GM19239 (cell line): ENCODE data around the gene SMARCA1.
"Not testable (repeated sequence)": the region's sequence is repeated elsewhere in the genome, so short reads cannot be mapped to it uniquely, and the experiment has no call there.

Experiments
- DNase-seq: peaks from one replicate; pipeline ENCODE4 v3.0.0; 2011; ENCODE audit warnings: low spot score; ENCODE audit not compliant: insufficient read length
- FAIRE-seq: peaks from 2 replicates; lab custom pipeline; 2011; peaks lifted over from hg19 to GRCh38; lab: Jason Lieb, UNC

The SMARCA1 gene

DNA sequence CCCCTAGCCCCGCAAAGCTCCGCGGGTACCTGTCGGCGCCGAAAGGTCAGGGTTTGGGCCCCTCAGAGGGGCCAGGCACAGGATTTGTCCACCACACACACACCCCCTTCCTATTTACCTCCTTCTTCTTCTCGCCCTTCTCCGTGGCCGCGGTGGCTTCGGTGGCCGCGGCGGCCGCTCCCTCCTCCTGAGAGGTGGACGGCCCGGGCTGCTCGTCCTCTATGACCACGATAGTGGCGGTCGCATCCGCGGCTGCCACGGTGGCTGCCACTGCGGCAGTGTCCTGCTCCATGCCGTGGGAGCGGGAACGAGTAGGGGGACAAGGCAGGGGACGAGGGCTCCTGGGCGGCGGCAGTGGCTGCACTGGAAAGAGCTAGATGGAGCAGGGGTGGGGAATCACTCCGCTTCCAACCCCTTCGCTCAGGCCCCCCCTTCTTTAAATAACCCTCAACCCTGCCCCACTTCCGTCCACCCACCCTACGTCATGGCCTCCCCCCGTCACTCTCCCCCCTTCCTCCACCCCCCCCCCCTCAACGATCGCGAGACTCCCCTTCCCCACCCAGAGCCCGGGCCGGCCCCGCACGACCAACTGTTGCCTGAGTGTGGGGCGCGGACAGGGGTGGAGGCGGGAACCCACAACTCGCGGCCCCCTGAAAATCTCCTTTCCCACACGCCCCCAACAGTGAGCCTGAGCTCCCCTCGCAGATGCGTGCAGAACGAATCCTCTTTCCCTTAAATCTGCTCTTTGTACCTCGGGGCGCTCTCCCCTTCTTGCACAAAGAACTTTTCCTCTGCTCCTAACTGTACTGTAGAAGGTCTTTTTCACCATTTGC lies at the start of gene SMARCA1:
TSS of gene SMARCA1 (minus strand) at position 412 of the 833 bp plus-strand sequence. CDS start at position 292, 120 bp downstream.
- FAIRE-seq (no peak), DNase-seq (no peak)

GRCh38 chrX:129572422-129572821 lies 49.1 kb upstream of the SMARCA1 start:
- FAIRE-seq: no peak
- DNase-seq: no peak

DNA sequence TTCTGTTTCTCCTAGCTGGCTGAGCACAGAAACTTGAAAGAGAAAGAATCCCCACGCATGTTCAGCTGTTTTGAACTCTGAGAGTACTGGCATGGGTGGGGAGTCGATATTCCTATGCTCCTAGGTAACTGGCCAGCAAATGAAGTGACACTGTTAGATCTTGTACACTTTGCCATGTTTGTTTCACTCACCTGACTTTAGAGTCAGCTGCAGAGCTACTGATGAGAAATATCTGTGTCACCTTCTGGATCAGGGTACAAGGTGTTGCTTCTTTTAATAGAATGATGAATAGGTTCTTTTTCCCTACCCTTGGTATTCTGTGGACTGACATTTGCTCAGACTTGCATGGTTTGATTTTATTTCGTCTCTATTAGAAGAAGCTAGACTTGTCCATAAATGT lies 45.1 kb upstream of the SMARCA1 start:
- DNase-seq (no peak), FAIRE-seq (peak; percentile 11)

DNA sequence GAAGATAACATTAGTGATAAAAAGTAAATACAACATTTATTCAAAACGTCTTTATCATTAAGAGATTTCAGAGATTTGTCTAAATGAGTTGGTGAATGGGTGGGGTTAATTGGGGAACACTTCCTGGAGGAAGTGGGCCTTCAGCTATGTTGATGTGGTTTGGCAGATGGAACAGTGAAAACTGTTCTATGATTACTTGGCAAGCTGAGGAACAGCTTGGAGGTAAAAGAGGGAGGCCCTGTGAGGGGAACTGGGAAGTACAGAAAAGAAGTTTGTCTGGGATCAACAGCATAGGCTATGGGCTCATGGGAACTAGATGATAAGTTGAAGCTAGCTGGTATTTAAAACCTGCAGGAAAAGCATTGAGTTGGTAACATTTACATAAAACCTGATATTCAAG lies 42.8 kb upstream of the SMARCA1 start:
- FAIRE-seq (no peak), DNase-seq (no peak)

GRCh38 chrX:129565046-129565650 lies 41.9 kb upstream of the SMARCA1 start:
- FAIRE-seq (no peak), DNase-seq (no peak)

GRCh38 chrX:129564345-129564744 lies 41.1 kb upstream of the SMARCA1 start:
- DNase-seq, FAIRE-seq: not testable (repeated sequence)

- no peak for DNase-seq
- FAIRE-seq: no peak
Observed at GRCh38 chrX:129561453-129561852, 38.2 kb upstream of the SMARCA1 start.

- FAIRE-seq (no peak), DNase-seq (no peak)
Observed at GRCh38 chrX:129559783-129560182, 36.5 kb upstream of the SMARCA1 start.

- FAIRE-seq: no peak
- DNase-seq: no peak
Observed at GRCh38 chrX:129557844-129558480, 34.7 kb upstream of the SMARCA1 start.

GRCh38 chrX:129556806-129557315 lies 33.6 kb upstream of the SMARCA1 start:
- DNase-seq (no peak), FAIRE-seq (no peak)

- FAIRE-seq, DNase-seq: not testable (repeated sequence)
Observed at GRCh38 chrX:129554816-129555215, 31.5 kb upstream of the SMARCA1 start.

DNA sequence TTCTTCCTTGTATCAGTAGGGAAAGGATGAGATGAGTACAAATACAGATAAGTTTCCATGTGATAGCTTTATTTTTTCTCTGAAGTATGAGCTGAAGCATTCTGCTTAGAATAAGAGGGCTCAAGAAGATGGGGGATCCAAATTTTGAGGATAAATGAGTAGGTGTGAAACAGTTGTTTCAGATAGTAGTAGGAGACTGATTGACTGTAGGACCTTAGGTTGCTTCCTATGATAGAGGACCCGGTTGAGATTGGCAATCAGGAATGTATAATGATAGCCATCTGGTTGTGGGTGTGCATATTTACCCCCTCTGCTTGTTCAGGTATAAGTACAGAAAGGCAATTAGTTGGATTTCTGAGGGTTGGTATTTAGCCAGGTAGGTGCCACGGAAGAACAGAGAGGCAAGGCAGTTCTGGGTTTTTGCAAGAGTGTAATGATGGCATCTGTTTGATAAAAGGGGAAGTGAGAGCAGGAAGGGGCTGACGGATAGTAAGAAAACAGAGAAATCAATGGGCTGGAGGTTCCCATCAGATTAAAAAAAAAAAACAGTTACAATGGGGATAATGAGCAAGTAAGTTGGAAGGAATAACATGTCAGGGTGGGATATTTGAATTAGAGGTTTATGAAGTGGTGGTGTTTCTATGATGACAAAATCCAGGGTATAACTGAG lies 30.5 kb upstream of the SMARCA1 start:
- DNase-seq (no peak), FAIRE-seq (no peak)

DNA sequence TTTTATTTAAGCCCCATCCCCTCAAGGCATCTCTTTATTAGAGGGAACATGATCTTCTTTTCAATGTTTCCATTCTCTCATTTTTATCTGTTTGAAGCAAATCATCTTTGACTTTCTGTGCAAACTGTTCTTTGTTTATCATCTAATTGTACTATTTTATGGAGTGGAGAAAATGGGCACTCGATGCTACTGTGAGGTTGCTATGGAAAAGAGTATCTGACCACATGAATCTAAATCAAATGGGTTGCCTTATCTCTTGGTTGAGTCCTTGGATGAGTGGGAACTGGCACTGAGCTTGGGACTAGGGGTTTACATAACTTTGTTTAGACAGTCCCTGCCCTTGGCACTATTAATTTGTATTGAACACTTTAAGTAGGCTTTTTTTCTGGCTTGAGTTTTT lies 25.8 kb upstream of the SMARCA1 start:
- no peak for DNase-seq
- no peak for FAIRE-seq

GRCh38 chrX:129545408-129545807 lies 22.1 kb upstream of the SMARCA1 start:
- no peak for FAIRE-seq
- no peak for DNase-seq

GRCh38 chrX:129544780-129545179 lies 21.5 kb upstream of the SMARCA1 start:
- DNase-seq: no peak
- FAIRE-seq: no peak

DNA sequence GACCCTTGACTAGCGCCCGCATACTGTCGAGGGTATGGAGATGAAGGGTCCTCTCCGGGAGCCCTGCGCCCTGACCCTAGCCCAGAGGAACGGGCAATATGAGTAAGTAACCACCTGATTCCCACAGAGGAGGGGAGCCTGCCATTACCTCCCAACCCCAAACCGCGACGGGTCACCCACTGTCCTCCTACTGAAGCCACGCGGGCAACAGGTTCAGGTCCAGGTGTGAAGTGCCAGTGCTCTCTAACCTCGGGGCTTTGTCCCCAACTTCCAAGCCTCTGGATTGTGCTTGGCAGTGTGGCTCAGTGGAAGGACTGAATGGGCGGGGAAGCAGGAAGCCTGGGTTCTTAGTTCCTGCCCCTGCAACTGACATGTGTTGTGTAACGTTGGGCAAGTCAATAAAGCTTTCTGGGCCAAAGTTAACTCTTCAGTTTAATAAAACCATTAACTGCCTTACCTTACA lies 17.5 kb upstream of the SMARCA1 start:
- DNase-seq: no peak
- FAIRE-seq: peak; percentile 74

DNA sequence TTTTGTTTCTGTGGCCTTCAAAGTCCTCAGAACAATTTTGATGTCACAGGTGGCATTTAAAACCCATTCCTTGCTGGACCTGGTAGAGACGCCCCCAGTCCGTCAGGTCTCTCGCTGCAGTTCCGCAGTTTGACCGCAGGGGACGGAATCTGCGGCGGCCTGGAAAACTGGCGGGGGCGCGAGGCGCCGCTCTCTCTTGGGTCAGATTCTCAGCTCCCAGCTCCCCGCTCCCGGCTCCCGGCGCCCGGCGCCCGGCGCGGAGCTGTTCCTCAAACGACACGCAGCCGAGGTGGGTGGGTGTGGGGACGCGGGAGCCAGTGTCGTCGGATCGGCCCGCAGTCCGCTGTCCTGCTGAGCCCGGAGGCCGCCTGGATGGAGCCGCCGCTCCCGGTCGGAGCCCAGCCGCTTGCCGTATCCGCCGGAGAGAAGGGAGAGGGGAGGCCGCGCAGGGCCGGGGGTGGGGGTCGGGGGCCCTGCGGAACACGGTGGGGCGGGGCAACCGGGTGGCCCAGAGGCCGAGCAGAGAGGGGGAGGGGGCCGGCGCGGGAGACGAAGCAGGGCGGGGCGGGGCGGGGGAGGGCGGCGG lies 16.9 kb upstream of the SMARCA1 start, which contains the start of gene OCRL:
TSS of gene OCRL (plus strand) at position 192 of the 586 bp plus-strand sequence. CDS start at position 373, 181 bp downstream.
- FAIRE-seq (peak; percentile 96), DNase-seq (peak; percentile 65)

DNA sequence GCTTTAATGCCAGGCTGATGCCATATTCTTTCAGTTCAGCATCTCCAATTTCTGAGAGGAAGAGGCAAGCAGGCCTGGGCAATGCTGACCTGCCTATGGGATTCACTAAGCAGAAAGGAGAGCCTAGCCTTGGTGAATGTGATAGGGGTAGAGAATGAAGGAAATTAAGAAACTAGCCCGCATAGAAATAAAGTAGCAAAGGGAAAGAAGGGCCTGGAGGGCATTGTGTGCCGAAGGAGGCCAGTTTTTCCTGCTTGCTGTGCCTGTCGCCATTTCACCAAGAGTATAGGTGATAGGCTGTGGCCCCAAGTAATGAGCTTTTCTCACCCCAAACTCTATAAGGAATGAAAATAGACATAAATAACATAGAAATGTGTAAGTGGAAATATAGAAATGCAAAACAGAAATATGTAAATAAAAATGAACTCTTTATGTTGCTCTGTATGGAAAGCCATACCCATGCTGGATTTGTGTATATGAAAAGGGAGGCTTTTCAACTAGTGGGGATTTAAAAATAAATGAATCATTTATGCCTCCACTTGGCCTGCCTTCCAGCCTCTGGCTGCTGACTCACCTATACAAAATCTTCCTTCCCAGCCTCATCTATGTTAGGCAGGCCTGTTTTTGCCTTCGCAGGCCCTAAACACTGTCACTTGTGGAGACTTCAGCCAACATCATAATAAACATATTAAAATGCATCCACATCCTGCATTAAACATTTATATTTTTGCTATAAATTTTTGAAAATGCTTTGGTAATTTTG lies 11.7 kb upstream of the SMARCA1 start:
- DNase-seq (no peak), FAIRE-seq (no peak)

DNA sequence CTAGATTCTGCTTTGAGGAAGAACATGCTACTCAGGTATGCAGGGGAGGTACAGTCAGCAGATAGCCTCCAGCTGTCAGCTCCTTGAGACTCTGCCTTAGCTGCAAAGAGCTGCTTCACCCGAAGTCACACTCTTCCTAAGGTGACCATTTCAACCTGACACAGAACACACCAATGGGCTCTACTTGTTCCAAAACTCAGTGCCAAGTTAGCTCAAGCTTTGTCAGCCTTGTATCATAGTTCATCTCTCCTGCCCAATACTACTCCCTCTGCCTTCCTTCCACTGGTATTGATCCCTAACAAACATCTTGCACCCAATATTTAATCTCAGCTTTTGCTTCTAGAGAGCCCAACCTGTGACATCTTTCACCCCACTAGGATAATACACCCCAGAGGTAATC lies 7.8 kb upstream of the SMARCA1 start:
- DNase-seq (no peak), FAIRE-seq (no peak)
